OCI-LY3 (cell line): ENCODE measurements around the gene LAMC3.

ENCODE experiments used
- EZH2phosphoT487 ChIP-seq: fragments of 200-600 bp; shearing (Covaris generic); IDR thresholded peaks from 2 replicates; pipeline ENCODE4 v1.6.1; 2018; ENCODE audit warnings: antibody characterized with exemption, mixed run types, low read depth
- TF ChIP-seq, protein P1 (sequence below): fragments of 200-600, 300-600 bp; sonication (generic); IDR thresholded peaks from 2 replicates; pipeline ENCODE4 v1.5.1; 2014; ENCODE audit warnings: antibody characterized with exemption, low read length, low read depth

DNA sequence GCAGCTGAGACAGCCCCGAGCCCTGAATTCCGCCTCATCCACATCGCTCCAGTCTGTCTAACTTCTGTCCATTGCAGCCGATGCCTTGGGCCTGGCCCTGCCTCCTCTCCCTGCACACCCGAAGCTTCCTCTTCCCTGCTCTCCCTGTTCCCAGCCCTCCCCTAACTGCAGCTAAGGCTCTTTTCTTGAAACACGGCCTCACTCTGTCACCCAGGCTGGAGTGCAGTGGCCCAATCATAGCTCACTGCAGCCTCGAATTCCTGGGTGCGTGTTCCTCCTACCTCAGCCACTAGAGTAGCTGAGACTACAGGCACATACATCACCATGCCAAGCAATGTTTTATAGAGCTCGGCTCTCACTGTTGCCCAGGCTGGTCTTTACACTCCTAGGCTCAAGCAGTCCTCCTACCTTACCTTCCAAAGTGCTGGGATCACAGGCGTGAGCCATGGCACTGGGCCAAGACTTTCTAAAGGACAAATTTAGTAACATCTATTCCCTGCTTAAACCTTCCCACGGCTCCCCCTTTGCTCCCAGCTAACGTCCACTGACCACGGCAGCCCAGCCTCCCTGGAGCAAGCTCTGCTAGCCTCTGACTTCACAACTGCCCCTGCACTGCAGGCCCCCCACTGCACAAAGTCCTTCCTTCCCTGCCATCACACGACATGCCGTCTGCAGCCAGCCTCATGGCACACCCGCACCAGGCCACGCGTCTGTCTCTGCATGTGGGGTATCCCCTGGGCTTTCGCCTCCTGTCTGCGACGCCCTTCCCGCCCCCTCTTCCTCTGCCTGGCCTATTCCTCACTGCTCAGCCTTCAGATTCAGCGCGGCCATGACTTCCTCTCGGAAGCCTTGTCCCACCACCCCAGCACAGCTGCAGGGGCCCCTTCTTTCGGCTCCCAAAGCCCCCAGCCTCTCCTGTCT is 28.6 kb downstream of the LAMC3 start:
- TF ChIP-seq, protein P1, sequence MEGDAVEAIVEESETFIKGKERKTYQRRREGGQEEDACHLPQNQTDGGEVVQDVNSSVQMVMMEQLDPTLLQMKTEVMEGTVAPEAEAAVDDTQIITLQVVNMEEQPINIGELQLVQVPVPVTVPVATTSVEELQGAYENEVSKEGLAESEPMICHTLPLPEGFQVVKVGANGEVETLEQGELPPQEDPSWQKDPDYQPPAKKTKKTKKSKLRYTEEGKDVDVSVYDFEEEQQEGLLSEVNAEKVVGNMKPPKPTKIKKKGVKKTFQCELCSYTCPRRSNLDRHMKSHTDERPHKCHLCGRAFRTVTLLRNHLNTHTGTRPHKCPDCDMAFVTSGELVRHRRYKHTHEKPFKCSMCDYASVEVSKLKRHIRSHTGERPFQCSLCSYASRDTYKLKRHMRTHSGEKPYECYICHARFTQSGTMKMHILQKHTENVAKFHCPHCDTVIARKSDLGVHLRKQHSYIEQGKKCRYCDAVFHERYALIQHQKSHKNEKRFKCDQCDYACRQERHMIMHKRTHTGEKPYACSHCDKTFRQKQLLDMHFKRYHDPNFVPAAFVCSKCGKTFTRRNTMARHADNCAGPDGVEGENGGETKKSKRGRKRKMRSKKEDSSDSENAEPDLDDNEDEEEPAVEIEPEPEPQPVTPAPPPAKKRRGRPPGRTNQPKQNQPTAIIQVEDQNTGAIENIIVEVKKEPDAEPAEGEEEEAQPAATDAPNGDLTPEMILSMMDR, result no peak
- no peak for TF ChIP-seq EZH2phosphoT487
